ENCODE measurements around the gene PTPN22. TPM values are rescaled to one million over a fixed set of nuclear protein-coding genes. Genes with fewer than 3 reads are reported as not detected.

PTPN22 gene
- total RNA-seq, 1 donor from 2014 or later, result 2.3 TPM

DNA sequence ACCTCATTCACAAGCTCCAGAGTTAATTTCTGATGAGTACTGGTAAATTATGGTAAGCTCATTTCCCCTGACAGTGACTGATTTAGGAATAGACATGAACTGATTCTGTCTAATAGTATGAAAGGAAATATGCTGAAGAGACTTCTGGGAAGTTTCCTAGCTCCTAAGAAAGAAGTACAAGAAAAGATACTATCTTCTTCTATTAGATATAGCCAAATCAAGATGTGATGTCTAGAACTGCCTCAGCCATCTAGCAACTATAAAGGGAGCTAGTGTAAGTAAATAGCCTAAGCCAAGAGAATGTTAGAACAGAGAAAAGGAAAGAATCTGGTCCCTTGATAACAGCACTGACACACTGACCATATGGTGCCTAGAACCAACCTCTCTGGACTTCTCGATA, 101.5 kb downstream of the PTPN22 start:
- H3K4me1 ChIP-seq, result no peaks in the 10 kb centered on the region
- intact Hi-C loops (cut with DNase I), result no loop called here
- no peak overlapping the region for H3K27ac ChIP-seq
- no peak for TF ChIP-seq CTCF (IDR thresholded peaks at IDR 0.05)
- no peaks in the 10 kb centered on the region for H3K27me3 ChIP-seq
- H3K4me3 ChIP-seq, result no peak overlapping the region
- no peak for DNase-seq (ENCODE audit: low spot score in 2 of 2)
- H3K9me3 ChIP-seq, result no peaks in the 10 kb centered on the region
- peaks cover 5 to 34% of the 10 kb centered on the region in 2 donors for H3K36me3 ChIP-seq

- Histone ChIP-seq H3K36me3 (peaks cover 4 to 37% of the 10 kb centered on the region in 2 donors), H3K4me1 (no peaks in the 10 kb centered on the region), H3K27me3 (no peaks in the 10 kb centered on the region), H3K4me3 (no peak overlapping the region), H3K27ac (no peak overlapping the region), H3K9me3 (no peaks in the 10 kb centered on the region)
- no peak for TF ChIP-seq CTCF (IDR thresholded peaks at IDR 0.05)
- intact Hi-C loops (cut with DNase I), result no loop called here
- DNase-seq (ENCODE audit: low spot score in 2 of 2), result no peak
These were observed 101.9 kb downstream of the PTPN22 start for GRCh38 chr1:113769601-113769970.

DNA sequence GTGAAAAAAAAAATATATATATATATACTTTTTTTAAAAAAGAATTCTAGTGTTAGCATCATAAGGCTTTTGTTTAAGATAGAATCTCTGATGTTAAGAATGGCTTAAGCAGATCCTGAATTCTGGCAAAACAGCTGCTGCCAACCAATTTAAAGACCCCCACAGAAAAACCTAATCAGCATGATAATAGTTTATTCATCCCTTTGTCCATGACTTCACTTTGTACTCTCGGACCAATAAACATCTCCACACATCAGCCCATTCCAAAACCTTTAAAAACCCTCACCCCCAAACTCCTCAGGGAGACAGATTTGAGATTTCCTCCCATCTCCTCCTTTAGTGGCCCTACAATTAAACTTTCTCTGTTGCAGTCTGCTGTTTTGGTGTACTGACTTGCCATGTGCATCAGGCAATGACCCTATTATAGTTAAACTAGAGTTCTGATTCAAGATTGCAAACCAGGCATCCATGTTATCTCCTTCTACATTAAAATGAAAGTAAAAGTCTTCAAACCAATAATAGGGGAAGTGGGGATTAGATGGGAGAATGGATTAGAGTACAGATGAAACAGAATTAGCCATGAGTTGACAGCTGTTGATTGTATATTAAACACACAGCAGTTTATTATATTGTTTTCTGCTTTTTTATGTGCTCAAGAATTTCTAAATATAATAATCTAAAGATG, 102.5 kb downstream of the PTPN22 start:
- no peak for TF ChIP-seq CTCF (IDR thresholded peaks at IDR 0.05)
- H3K36me3 ChIP-seq, result peaks cover 4 to 35% of the 10 kb centered on the region in 2 donors
- DNase-seq (ENCODE audit: low spot score in 2 of 2), result no peak
- H3K4me3 ChIP-seq, result no peak overlapping the region
- H3K27me3 ChIP-seq, result no peaks in the 10 kb centered on the region
- H3K27ac ChIP-seq, result no peak overlapping the region
- no peaks in the 10 kb centered on the region for H3K4me1 ChIP-seq
- no peaks in the 10 kb centered on the region for H3K9me3 ChIP-seq
- intact Hi-C loops (cut with DNase I), result no loop called here

- TF ChIP-seq CTCF (IDR thresholded peaks at IDR 0.05), result no peak
- intact Hi-C loops (cut with DNase I), result no loop called here
- no peaks in the 10 kb centered on the region for H3K27me3 ChIP-seq
- no peak overlapping the region for H3K27ac ChIP-seq
- H3K4me1 ChIP-seq, result no peaks in the 10 kb centered on the region
- H3K36me3 ChIP-seq, result peaks cover 4 to 31% of the 10 kb centered on the region in 2 donors
- no peak for DNase-seq (ENCODE audit: low spot score in 2 of 2)
- no peaks in the 10 kb centered on the region for H3K9me3 ChIP-seq
- H3K4me3 ChIP-seq, result no peak overlapping the region
These were observed 105.9 kb downstream of the PTPN22 start for GRCh38 chr1:113765306-113766230.

Other genes starting within 250 kb of the PTPN22 start
- gene PHTF1, start 112.2 kb downstream of the PTPN22 start, total RNA-seq, result 38.6 TPM
- gene RSBN1, start 59.2 kb downstream of the PTPN22 start, total RNA-seq, result 22.7 TPM
- gene BCL2L15, start 15.9 kb upstream of the PTPN22 start, total RNA-seq, result not detected
- gene AP4B1, start 33.1 kb upstream of the PTPN22 start, total RNA-seq, result 3.2 TPM
- gene DCLRE1B, start 33.6 kb upstream of the PTPN22 start, total RNA-seq, result 1.9 TPM
- 41.7 TPM for gene HIPK1, start 57.6 kb upstream of the PTPN22 start, total RNA-seq
- gene OLFML3, start 107.8 kb upstream of the PTPN22 start, total RNA-seq, result 26.4 TPM